Panc1 (cell line): ENCODE results near the gene EMILIN2. TPM values are rescaled to one million over a fixed set of nuclear protein-coding genes. Genes with fewer than 3 reads are reported as not detected.

Experiments used
- ATAC-seq: fragments of 200-7000 bp; cut with Tn5 transposase; 2 replicates; pipeline ENCODE4 v1.9.1; 2020; ENCODE audit warnings: mild to moderate bottlenecking, moderate library complexity
- Bru-seq: library from RNA; stranded (reverse); fragments of 400-500 nt; gene quantifications from one replicate; lab custom pipeline; 2021; lab: Mats Ljungman, UMichigan
- BruChase-seq, 2 experiments: library from RNA; stranded (reverse); fragments of 400-500 nt; gene quantifications; one replicate each; lab custom pipeline; 2021; lab: Mats Ljungman, UMichigan
- BruUV-seq: library from RNA; stranded (reverse); fragments of 400-500 nt; replicated peaks from 2 replicates; lab custom pipeline; 2021; lab: Mats Ljungman, UMichigan
- CTCF ChIA-PET: fragments of 300-600 bp; sonication (Branson Sonifier 250); formaldehyde crosslinking; loops from one replicate; lab custom pipeline; 2022; ENCODE audit warnings: antibody characterized with exemption; lab: Charles Lee
- POLR2A ChIA-PET: fragments of 300-600 bp; sonication (Branson Sonifier 250); formaldehyde crosslinking; loops from one replicate; lab custom pipeline; 2022; ENCODE audit warnings: antibody characterized with exemption; lab: Charles Lee
- DNase-seq: peaks from one replicate; pipeline ENCODE4 v3.0.0-alpha.2; 2010; ENCODE audit warnings: low read depth, low spot score
- H3K27ac ChIP-seq: 2 replicates; pipeline ENCODE4 v1.5.1; 2011; ENCODE audit warnings: mild to moderate bottlenecking, low read length, inconsistent platforms
- H3K27me3 ChIP-seq: fragments of 200-500 bp; sonication (Bioruptor generic); 2 replicates; pipeline ENCODE4 v1.6.0; 2014; ENCODE audit warnings: low read length, inconsistent platforms; ENCODE audit not compliant: control insufficient read depth, insufficient read depth
- H3K36me3 ChIP-seq: fragments of 200-500 bp; sonication (Bioruptor generic); 2 replicates; pipeline ENCODE4 v1.5.1; 2014; ENCODE audit warnings: inconsistent platforms, mild to moderate bottlenecking, low read length, moderate library complexity; ENCODE audit not compliant: control insufficient read depth, insufficient read depth
- H3K4me1 ChIP-seq: 2 replicates; pipeline ENCODE4 v1.5.1; 2011; ENCODE audit warnings: inconsistent platforms, mild to moderate bottlenecking, low read length, moderate library complexity; ENCODE audit not compliant: control insufficient read depth, insufficient read depth
- H3K4me3 ChIP-seq, 2 experiments: 2 replicates each; pipeline ENCODE4 v1.5.1; 2011 to 2012; ENCODE audit warnings: low read depth in 2 of 2, low read length in 2 of 2, mild to moderate bottlenecking in 2 of 2, inconsistent platforms in 1 of 2, moderate library complexity in 1 of 2
- H3K9me3 ChIP-seq: fragments of 200-500 bp; sonication (Bioruptor generic); 2 replicates; pipeline ENCODE4 v1.5.1; 2014; ENCODE audit warnings: low read depth, mild to moderate bottlenecking, inconsistent platforms, low read length, moderate library complexity; ENCODE audit not compliant: control insufficient read depth, insufficient read depth
- POLR2AphosphoS5 ChIP-seq: IDR thresholded peaks from 2 replicates; pipeline ENCODE4 v1.6.1; 2012; ENCODE audit warnings: mild to moderate bottlenecking, low read depth, low read length, moderate library complexity
- SIN3A ChIP-seq: IDR thresholded peaks from 2 replicates; pipeline ENCODE4 v1.6.1; 2012; ENCODE audit warnings: low read depth, mild to moderate bottlenecking, low read length, moderate library complexity, borderline replicate concordance; ENCODE audit not compliant: insufficient read depth
- TCF7L2 ChIP-seq: IDR thresholded peaks from 2 replicates; pipeline ENCODE4 v1.6.1; 2011; ENCODE audit warnings: mild to moderate bottlenecking, low read depth, low read length, inconsistent platforms
- in situ Hi-C: cut with HindIII; loops from 2 replicates; pipeline ENCODE4 v1.10.0; 2016; ENCODE audit warnings: low sequenced_read_pairs, low pct_unique_long_range_greater_than_20kb
- intact Hi-C: fragments of 100-400 bp; cut with micrococcal nuclease; formaldehyde crosslinking; loops from one replicate; pipeline ENCODE4 v1.10.0; 2022; ENCODE audit not compliant: unreplicated experiment
- long read RNA-seq: library from polyadenylated mRNA; unstranded; transcript quantifications from one replicate; pipeline ENCODE4 v2.0.0, GENCODE V29; 2021; ENCODE audit not compliant: unreplicated experiment
- polyA plus RNA-seq: library from polyadenylated mRNA; unstranded; fragments of >200 nt; gene quantifications from one replicate; pipeline ENCODE4 v1.2.1, GENCODE V29; 2012; ENCODE audit warnings: missing spikeins; ENCODE audit not compliant: insufficient read length
- total RNA-seq: library from RNA; stranded (reverse); gene quantifications from one replicate; pipeline ENCODE4 v1.2.1, GENCODE V29; 2021; ENCODE audit not compliant: unreplicated experiment
- TF ChIP-seq, protein P1 (sequence below): fragments of 450-650 bp; IDR thresholded peaks from 2 replicates; pipeline ENCODE4 v1.5.1; 2017; ENCODE audit warnings: mild to moderate bottlenecking
- TF ChIP-seq, protein P2 (sequence below), 2 experiments: IDR thresholded peaks; 2 replicates each; pipeline ENCODE4 v1.6.1; 2011 to 2012; ENCODE audit warnings: low read depth in 2 of 2, control low read depth in 1 of 2, low read length in 1 of 2, mild to moderate bottlenecking in 1 of 2, moderate library complexity in 1 of 2; ENCODE audit not compliant: insufficient read depth in 1 of 2

Gene EMILIN2
- total RNA-seq: 18.3 TPM
- 12.8 TPM for polyA plus RNA-seq
- percentile 29 among the genes with signal in this experiment for Bru-seq, nascent RNA
- percentile 30 among the genes with signal in this experiment for BruChase-seq, experiment 1, labeled RNA remaining after a 2-hour chase
- BruChase-seq, experiment 2, labeled RNA remaining after a 6-hour chase: percentile 32 among the genes with signal in this experiment
- long read RNA-seq, transcript EMILIN2-203 (4 exons, 775 nt): major isoform, 14 of 24 reads
- long read RNA-seq, partial matches to known transcripts: 2 of 24 reads
- long read RNA-seq, other reads (novel, unspliced or antisense): 8 of 24 reads

DNA sequence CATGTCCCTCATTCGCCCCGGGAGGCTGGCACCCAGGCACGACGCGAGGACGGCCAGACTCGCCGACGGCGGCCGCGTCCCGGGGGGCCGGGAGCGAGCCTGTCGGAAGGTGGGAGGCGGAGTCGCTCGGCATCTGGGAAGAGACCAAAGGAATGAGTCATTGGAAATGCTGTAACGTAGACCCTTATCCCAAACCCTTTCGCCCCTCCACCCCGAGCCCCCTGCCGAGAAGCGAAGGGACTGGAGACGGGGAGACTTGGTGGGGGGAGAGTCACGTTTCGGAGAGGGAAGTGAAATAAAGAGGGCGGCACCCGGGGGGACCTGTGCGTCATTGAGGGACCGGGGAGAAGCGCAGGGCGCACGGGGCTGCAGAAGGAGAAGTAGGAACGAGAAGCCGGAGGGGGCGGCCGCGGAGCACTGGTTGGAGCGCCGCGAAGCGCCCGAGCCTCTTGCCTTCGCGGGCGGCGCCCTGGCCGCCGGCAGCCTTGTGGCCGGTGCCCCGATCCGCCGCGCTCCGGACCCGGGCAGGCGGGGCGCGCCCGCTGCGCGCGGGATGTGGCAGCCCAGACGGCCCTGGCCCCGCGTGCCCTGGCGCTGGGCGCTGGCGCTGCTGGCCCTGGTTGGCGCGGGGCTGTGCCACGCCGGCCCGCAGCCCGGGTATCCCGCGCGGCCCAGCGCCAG is at the start of gene EMILIN2:
Gene EMILIN2 (plus strand): TSS at position 371 of the 681 bp plus-strand sequence. CDS start 183 bp downstream, at position 554.
- intact Hi-C loops: no loop called here
- no peak within 1 kb of the TSS for H3K27ac ChIP-seq
- ATAC-seq: peak; percentile 29

DNA sequence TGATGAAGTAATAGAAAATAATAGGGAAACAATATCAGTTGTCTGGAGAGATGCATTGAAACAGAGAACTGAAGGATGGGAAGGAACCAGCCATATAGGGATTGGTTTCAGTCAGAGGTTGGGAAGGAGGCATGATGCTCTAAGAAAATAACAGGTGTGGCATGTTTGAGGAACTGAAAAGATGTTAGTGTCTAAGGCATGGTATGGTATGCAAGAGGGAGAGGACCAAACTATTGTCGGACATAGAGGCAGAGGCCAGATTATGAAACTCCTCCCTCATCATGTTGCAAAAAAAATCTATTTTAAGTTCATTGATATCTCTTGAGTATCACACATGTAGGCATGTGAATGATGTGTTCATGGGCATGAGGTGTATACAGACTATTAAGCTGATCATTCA is 48.9 kb upstream of the EMILIN2 start:
- intact Hi-C loops (no loop called here), in situ Hi-C loops (no loop called here)
- Histone ChIP-seq H3K27ac (no peak overlapping the region), H3K4me1 (no peaks in the 10 kb centered on the region), H3K4me3 (no peak overlapping the region), H3K9me3 (no peaks in the 10 kb centered on the region), H3K27me3 (no peaks in the 10 kb centered on the region), H3K36me3 (peaks cover 16% of the 10 kb centered on the region)
- TF ChIP-seq, protein P1, sequence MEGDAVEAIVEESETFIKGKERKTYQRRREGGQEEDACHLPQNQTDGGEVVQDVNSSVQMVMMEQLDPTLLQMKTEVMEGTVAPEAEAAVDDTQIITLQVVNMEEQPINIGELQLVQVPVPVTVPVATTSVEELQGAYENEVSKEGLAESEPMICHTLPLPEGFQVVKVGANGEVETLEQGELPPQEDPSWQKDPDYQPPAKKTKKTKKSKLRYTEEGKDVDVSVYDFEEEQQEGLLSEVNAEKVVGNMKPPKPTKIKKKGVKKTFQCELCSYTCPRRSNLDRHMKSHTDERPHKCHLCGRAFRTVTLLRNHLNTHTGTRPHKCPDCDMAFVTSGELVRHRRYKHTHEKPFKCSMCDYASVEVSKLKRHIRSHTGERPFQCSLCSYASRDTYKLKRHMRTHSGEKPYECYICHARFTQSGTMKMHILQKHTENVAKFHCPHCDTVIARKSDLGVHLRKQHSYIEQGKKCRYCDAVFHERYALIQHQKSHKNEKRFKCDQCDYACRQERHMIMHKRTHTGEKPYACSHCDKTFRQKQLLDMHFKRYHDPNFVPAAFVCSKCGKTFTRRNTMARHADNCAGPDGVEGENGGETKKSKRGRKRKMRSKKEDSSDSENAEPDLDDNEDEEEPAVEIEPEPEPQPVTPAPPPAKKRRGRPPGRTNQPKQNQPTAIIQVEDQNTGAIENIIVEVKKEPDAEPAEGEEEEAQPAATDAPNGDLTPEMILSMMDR: no peak
- TF ChIP-seq POLR2AphosphoS5 (no peak), SIN3A (no peak)
- ATAC-seq (no peak), DNase-seq (no peak)
- BruUV-seq: no TSS peak
- ChIA-PET POLR2A (no interaction called here), CTCF (no interaction called here)

More for the DNA sequence above, at the start of gene EMILIN2:
- Histone ChIP-seq H3K4me1 (peaks cover 3% of the 10 kb centered on the region; the same call in 1 of the 2 replicates), H3K27me3 (peaks cover 40% of the 10 kb centered on the region), H3K36me3 (no peaks in the 10 kb centered on the region), H3K9me3 (no peaks in the 10 kb centered on the region), H3K4me3 (peak within 1 kb of the TSS; percentile 29 to 42)
- no peak for DNase-seq
- TF ChIP-seq SIN3A (no peak), POLR2AphosphoS5 (no peak), TCF7L2 (no peak)
- TF ChIP-seq, protein P2, sequence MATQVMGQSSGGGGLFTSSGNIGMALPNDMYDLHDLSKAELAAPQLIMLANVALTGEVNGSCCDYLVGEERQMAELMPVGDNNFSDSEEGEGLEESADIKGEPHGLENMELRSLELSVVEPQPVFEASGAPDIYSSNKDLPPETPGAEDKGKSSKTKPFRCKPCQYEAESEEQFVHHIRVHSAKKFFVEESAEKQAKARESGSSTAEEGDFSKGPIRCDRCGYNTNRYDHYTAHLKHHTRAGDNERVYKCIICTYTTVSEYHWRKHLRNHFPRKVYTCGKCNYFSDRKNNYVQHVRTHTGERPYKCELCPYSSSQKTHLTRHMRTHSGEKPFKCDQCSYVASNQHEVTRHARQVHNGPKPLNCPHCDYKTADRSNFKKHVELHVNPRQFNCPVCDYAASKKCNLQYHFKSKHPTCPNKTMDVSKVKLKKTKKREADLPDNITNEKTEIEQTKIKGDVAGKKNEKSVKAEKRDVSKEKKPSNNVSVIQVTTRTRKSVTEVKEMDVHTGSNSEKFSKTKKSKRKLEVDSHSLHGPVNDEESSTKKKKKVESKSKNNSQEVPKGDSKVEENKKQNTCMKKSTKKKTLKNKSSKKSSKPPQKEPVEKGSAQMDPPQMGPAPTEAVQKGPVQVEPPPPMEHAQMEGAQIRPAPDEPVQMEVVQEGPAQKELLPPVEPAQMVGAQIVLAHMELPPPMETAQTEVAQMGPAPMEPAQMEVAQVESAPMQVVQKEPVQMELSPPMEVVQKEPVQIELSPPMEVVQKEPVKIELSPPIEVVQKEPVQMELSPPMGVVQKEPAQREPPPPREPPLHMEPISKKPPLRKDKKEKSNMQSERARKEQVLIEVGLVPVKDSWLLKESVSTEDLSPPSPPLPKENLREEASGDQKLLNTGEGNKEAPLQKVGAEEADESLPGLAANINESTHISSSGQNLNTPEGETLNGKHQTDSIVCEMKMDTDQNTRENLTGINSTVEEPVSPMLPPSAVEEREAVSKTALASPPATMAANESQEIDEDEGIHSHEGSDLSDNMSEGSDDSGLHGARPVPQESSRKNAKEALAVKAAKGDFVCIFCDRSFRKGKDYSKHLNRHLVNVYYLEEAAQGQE (IDR thresholded peaks at IDR 0.05; ENCODE audit: insufficient read depth in 1 of 2, low read depth in 2 of 2, low read length in 1 of 2): no peak
- TF ChIP-seq, protein P1: no peak; the same call in 1 of the 2 replicates
- no TSS peak for BruUV-seq
- in situ Hi-C loops: no loop called here
- ChIA-PET CTCF (no interaction called here), POLR2A (no interaction called here)
